CD4-positive, alpha-beta memory T cell (primary cell): ENCODE results near the gene TGFBR2. TPM values are rescaled to one million over a fixed set of nuclear protein-coding genes. Genes with fewer than 3 reads are reported as not detected.

Experiments used
- CTCF ChIA-PET: fragments of 350-600 bp; sonication (Branson Sonifier 250); formaldehyde crosslinking; loops from one replicate; lab custom pipeline; 2021; ENCODE audit warnings: inconsistent platforms; ENCODE audit not compliant: partially characterized antibody; lab: Charles Lee
- POLR2A ChIA-PET: fragments of 350-600 bp; sonication (Branson Sonifier 250); formaldehyde crosslinking; loops from one replicate; lab custom pipeline; 2021; ENCODE audit not compliant: partially characterized antibody; lab: Charles Lee
- DNase-seq, 5 donors: peaks; one replicate each; pipeline versions ENCODE4 v3.0.0 to v3.0.0-alpha.2; 2020 to 2022; ENCODE audit warnings: mixed read lengths in 1 of 5
- H3K27ac ChIP-seq: one replicate; pipeline ENCODE4 v1.7.0; 2013; ENCODE audit warnings: low read depth, low read length
- H3K27me3 ChIP-seq: 2 replicates; pipeline ENCODE4 v1.7.0; 2013; ENCODE audit warnings: mild to moderate bottlenecking, low read length, moderate library complexity; ENCODE audit not compliant: insufficient read depth
- H3K36me3 ChIP-seq: 2 replicates; pipeline ENCODE4 v1.7.0; 2013; ENCODE audit warnings: mild to moderate bottlenecking, low read length, moderate library complexity; ENCODE audit not compliant: insufficient read depth
- H3K4me1 ChIP-seq: 2 replicates; pipeline ENCODE4 v1.7.0; 2013; ENCODE audit warnings: mild to moderate bottlenecking, low read length, moderate library complexity; ENCODE audit not compliant: insufficient read depth
- H3K4me3 ChIP-seq, 2 donors: one replicate each; pipeline ENCODE4 v1.7.0; 2013; ENCODE audit warnings: low read length in 2 of 2, mild to moderate bottlenecking in 1 of 2
- H3K9me3 ChIP-seq, 2 donors: one replicate each; pipeline ENCODE4 v1.7.0; 2013; ENCODE audit warnings: low read length in 2 of 2, control low read depth in 1 of 2; ENCODE audit not compliant: control insufficient read depth in 1 of 2
- H3K27ac Mint-ChIP-seq, 7 donors: one replicate each; pipeline ENCODE4 v1.8.0; 2020 to 2021; ENCODE audit warnings: mixed read lengths in 7 of 7, mild to moderate bottlenecking in 6 of 7, inconsistent platforms in 3 of 7, moderate library complexity in 3 of 7
- H3K27me3 Mint-ChIP-seq, 2 donors: one replicate each; pipeline ENCODE4 v1.8.0; 2020 to 2021; ENCODE audit warnings: mixed read lengths in 2 of 2
- H3K36me3 Mint-ChIP-seq, 2 donors: one replicate each; pipeline ENCODE4 v1.8.0; 2020 to 2021; ENCODE audit warnings: mixed read lengths in 2 of 2, inconsistent platforms in 1 of 2, mild to moderate bottlenecking in 1 of 2
- H3K4me1 Mint-ChIP-seq, 4 donors: one replicate each; pipeline ENCODE4 v1.8.0; 2020 to 2021; ENCODE audit warnings: mixed read lengths in 4 of 4, mild to moderate bottlenecking in 1 of 4
- H3K4me3 Mint-ChIP-seq, 8 donors: one replicate each; pipeline ENCODE4 v1.8.0; 2020 to 2021; ENCODE audit warnings: mixed read lengths in 8 of 8, mild to moderate bottlenecking in 7 of 8, moderate library complexity in 6 of 8, inconsistent platforms in 3 of 8
- H3K9me3 Mint-ChIP-seq, 8 donors: one replicate each; pipeline ENCODE4 v1.8.0; 2020 to 2021; ENCODE audit warnings: mixed read lengths in 8 of 8, mild to moderate bottlenecking in 5 of 8, inconsistent platforms in 3 of 8, moderate library complexity in 1 of 8
- intact Hi-C: fragments of 100-400 bp; cut with micrococcal nuclease; formaldehyde crosslinking; loops from one replicate; pipeline ENCODE4 v1.15.1; 2023
- polyA plus RNA-seq, 2 donors: library from polyadenylated mRNA; unstranded; fragments of 300-500 nt; fragmentation: Illumina TruSeq; gene quantifications; one replicate each; pipeline ENCODE4 v1.2.3, GENCODE V29; 2021
- total RNA-seq, 2 experiments: library from RNA; stranded (reverse); gene quantifications; one replicate each; pipeline ENCODE4 v1.2.3, GENCODE V29; 2021

Gene TGFBR2
- total and polyA plus RNA-seq, 4 experiments from 2014 or later: 58.7 to 110 (median 110) TPM

DNA sequence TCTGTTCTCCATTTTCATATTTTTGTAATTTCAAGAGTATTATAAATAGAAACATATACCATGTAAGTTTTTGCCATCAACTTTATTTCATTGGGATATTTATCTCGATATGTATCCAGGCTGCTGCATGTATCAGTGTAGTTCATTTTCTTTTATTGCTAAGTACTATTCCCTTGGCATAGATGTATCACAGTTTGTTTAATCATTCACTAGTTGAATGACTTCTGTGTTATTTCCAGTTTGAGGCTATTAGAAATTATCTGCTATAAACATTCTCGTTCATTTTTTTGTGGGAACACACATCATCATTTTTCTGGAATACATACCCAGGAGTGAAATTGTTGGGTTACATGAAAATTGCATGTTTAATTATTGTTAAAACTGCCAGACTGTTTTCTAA lies 18.5 kb upstream of the TGFBR2 start:
- no peak for DNase-seq
- H3K9me3 Mint-ChIP-seq: no peaks in the 10 kb centered on the region
- Histone ChIP-seq H3K27me3 (no peaks in the 10 kb centered on the region), H3K4me3 (no peak overlapping the region), H3K9me3 (no peaks in the 10 kb centered on the region), H3K27ac (no peak overlapping the region), H3K4me1 (no peaks in the 10 kb centered on the region), H3K36me3 (no peaks in the 10 kb centered on the region)
- CTCF ChIA-PET: interaction anchor here (1.5 kb wide), 1 partner anchor 389 kb away, joined by 3 read pairs; no protein-coding TSS in a partner anchor
- intact Hi-C loops: no loop called here
- H3K4me1 Mint-ChIP-seq: no peaks in the 10 kb centered on the region
- H3K27me3 Mint-ChIP-seq: no peaks in the 10 kb centered on the region
- peak overlapping the region in 1 of 7 donors; percentile 14 for H3K27ac Mint-ChIP-seq
- POLR2A ChIA-PET: no interaction called here
- no peaks in the 10 kb centered on the region for H3K36me3 Mint-ChIP-seq
- no peak overlapping the region for H3K4me3 Mint-ChIP-seq

DNA sequence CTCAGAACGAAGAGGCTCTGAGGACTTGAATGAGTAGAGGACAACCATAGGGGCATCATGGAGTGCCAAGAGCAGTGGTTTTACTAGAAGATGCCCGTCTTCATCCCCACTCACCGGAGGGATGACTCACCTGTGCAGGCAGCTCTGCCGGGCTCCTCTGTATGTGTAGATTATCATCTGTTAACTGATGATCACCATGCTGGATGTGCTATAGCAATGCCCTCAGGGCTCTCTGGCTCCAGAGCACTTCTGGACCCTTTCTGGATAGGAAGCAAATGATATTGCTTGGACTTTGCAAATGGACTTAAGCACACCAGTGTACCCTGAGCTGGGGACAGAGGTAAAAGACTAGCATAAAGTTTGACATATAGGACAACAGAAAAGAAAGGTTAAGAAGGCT lies 10.2 kb upstream of the TGFBR2 start:
- no peaks in the 10 kb centered on the region for H3K36me3 ChIP-seq
- no peaks in the 10 kb centered on the region for H3K36me3 Mint-ChIP-seq
- POLR2A ChIA-PET: no interaction called here
- intact Hi-C loops: no loop called here
- H3K27ac ChIP-seq: no peak overlapping the region
- H3K4me1 Mint-ChIP-seq: peaks cover 9 to 16% (median 14%) of the 10 kb centered on the region in 4 donors
- no peak overlapping the region for H3K27ac Mint-ChIP-seq
- H3K9me3 Mint-ChIP-seq: peaks cover 0 to 5% (median 2%) of the 10 kb centered on the region in 8 donors
- DNase-seq: no peak
- CTCF ChIA-PET: interaction anchor here (0.7 kb wide), 1 partner anchor 9 kb away, joined by 3 read pairs; no protein-coding TSS in a partner anchor
- H3K4me3 ChIP-seq: no peak overlapping the region
- H3K27me3 ChIP-seq: no peaks in the 10 kb centered on the region
- no peaks in the 10 kb centered on the region for H3K9me3 ChIP-seq
- no peaks in the 10 kb centered on the region for H3K27me3 Mint-ChIP-seq
- peaks cover 12% of the 10 kb centered on the region for H3K4me1 ChIP-seq
- peak overlapping the region in 1 of 8 donors; percentile 68 for H3K4me3 Mint-ChIP-seq

DNA sequence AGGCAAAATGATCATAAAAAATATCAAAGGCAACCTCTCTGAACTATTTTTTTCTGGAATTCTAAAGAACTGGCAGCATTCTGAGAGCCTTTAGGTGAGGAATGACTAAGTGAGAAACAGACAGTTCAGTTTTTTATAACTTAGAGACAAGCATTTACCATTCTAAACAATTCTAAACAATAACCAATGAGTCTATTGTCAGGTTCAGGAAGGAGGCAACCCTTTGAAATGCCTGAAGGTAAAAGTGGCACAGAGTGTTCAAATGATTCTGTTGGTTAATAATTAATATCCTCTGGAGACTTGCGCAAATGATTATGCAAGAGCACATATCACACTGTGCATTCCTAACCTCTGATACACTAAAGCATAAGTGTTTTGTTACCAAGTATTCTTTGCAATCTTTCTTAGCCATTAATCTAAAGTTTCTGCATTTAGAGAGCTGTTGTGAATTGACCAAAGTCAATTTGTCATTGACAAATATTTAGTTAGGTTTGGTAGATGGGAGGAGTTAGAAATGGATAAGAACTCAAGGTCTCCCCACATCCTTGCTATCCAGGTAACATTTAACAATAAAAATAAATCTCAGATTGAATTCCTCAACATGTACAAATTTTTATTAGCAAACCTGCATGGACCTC lies 9.2 kb upstream of the TGFBR2 start:
- ChIA-PET POLR2A (interaction anchor here (0.6 to 1.6 kb wide), 2 partner anchors 11 to 258 kb away, joined by 4 to 5 read pairs; no protein-coding TSS in a partner anchor), CTCF (no interaction called here)
- DNase-seq: no peak
- Histone ChIP-seq H3K4me3 (no peak overlapping the region), H3K36me3 (no peaks in the 10 kb centered on the region), H3K4me1 (peaks cover 12% of the 10 kb centered on the region), H3K27me3 (no peaks in the 10 kb centered on the region), H3K27ac (no peak overlapping the region), H3K9me3 (no peaks in the 10 kb centered on the region)
- H3K9me3 Mint-ChIP-seq: peaks cover 0 to 5% (median 2%) of the 10 kb centered on the region in 8 donors
- no peaks in the 10 kb centered on the region for H3K27me3 Mint-ChIP-seq
- intact Hi-C loops: no loop called here
- no peak overlapping the region for H3K27ac Mint-ChIP-seq
- no peaks in the 10 kb centered on the region for H3K36me3 Mint-ChIP-seq
- peaks cover 9 to 16% (median 14%) of the 10 kb centered on the region in 4 donors for H3K4me1 Mint-ChIP-seq
- no peak overlapping the region for H3K4me3 Mint-ChIP-seq

DNA sequence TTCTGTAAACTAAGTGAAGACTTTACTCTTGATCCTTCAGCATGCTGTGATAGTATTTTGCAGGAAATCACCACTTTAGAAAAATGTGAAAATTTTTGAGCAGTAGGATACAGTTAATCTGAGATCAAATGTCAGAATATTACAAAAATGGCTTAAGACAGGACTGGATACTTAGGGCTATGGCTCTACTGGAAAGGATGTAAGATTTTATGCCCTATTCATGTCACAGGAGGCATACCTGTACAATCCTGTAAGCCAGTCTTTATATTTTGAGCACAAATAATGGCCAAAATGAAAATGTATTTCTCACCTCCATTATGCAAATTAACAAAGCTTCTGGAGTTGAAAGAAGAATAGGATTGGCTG lies 8.6 kb upstream of the TGFBR2 start:
- Mint-ChIP-seq H3K27me3 (no peaks in the 10 kb centered on the region), H3K4me3 (no peak overlapping the region), H3K27ac (no peak overlapping the region), H3K36me3 (no peaks in the 10 kb centered on the region), H3K9me3 (peaks cover 0 to 5% (median 2%) of the 10 kb centered on the region in 8 donors), H3K4me1 (peaks cover 9 to 21% (median 16%) of the 10 kb centered on the region in 4 donors)
- no peak overlapping the region for H3K27ac ChIP-seq
- no peak overlapping the region for H3K4me3 ChIP-seq
- no peak for DNase-seq
- peaks cover 12% of the 10 kb centered on the region for H3K4me1 ChIP-seq
- POLR2A ChIA-PET: interaction anchor here (0.6 to 1.6 kb wide), 3 partner anchors 10 to 259 kb away, joined by 3 to 5 read pairs (median 4); no protein-coding TSS in a partner anchor
- intact Hi-C loops: no loop called here
- H3K9me3 ChIP-seq: no peaks in the 10 kb centered on the region
- H3K27me3 ChIP-seq: no peaks in the 10 kb centered on the region
- no peaks in the 10 kb centered on the region for H3K36me3 ChIP-seq
- CTCF ChIA-PET: no interaction called here

DNA sequence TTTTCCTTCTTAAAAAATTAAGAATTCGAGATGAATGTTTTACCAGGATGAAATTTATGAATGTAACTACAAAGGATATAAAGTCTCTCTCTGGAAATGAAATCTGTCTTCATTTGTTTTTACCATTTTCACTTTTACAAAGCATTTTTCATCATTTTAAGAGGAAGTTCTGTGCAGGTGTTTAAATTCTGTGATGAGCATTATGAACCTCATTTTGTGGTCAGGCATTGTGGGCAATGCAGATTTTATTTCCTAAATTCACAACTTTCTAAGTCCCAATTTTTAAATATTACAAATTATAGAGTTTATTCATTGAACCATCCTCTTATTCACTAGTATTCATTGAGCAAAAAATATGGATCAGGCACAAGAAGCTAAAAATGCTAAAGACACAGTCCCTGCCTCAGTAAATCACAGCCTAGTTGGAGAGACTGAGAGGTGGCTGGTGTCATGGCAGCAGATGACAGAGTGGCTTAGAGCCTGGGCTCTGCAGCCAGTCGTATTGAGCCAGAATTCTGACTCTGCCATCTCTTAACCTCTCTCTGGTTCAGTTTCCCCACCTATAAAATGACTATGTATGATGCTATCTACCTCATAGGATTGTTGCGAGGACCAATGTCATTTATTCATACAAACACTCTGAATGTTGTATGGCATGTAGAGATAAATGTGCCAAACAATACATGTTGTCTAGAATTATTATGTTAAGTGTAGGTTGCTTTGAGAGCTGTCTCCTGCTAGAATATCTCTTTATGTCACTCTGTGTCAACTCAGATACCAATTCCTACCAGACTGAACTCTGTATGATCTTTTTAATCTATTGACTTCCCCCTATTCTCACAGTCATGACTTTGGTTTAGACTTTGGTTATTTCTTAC lies 7.5 kb upstream of the TGFBR2 start:
- Histone ChIP-seq H3K27me3 (no peaks in the 10 kb centered on the region), H3K4me3 (no peak overlapping the region), H3K9me3 (no peaks in the 10 kb centered on the region), H3K27ac (no peak overlapping the region), H3K4me1 (peaks cover 21% of the 10 kb centered on the region), H3K36me3 (no peaks in the 10 kb centered on the region)
- intact Hi-C loops: no loop called here
- CTCF ChIA-PET: interaction anchor here (0.7 kb wide), 1 partner anchor 13 kb away, joined by 3 read pairs; no protein-coding TSS in a partner anchor
- Mint-ChIP-seq H3K4me1 (peaks cover 11 to 27% (median 21%) of the 10 kb centered on the region in 4 donors), H3K4me3 (peak overlapping the region in 1 of 8 donors; percentile 61), H3K9me3 (peaks cover 0 to 4% (median under 1%) of the 10 kb centered on the region in 8 donors), H3K27me3 (no peaks in the 10 kb centered on the region), H3K36me3 (no peaks in the 10 kb centered on the region), H3K27ac (peak overlapping the region in 2 of 7 donors; percentile 5 to 23)
- POLR2A ChIA-PET: interaction anchor here (1.6 kb wide), 1 partner anchor 9 kb away, joined by 5 read pairs; no protein-coding TSS in a partner anchor
- DNase-seq: no peak

DNA sequence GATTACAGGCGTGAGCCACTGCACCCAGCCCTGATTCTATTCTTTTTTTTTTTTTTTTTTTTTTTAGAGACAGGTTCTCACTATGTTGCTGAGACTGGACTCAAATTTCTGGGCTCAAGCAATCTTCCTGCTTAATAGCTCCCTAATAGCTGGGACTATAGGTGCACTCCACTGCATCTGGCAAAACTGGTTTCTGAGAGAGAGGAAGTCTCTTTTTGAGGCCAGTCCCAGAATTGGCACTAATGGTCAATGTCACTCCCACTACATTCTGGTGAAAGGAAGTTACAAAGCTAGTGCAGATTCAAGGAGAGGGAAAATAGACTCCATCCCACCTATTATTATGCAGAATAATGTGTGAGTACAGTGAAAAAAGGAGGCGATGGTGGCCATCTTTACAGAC lies 5.8 kb upstream of the TGFBR2 start:
- Histone ChIP-seq H3K9me3 (no peaks in the 10 kb centered on the region), H3K36me3 (no peaks in the 10 kb centered on the region), H3K27me3 (no peaks in the 10 kb centered on the region), H3K4me1 (peaks cover 37% of the 10 kb centered on the region), H3K4me3 (no peak overlapping the region), H3K27ac (no peak overlapping the region)
- Mint-ChIP-seq H3K4me3 (no peak overlapping the region), H3K36me3 (no peaks in the 10 kb centered on the region), H3K27ac (no peak overlapping the region), H3K9me3 (no peaks in the 10 kb centered on the region), H3K4me1 (peaks cover 28 to 44% (median 37%) of the 10 kb centered on the region in 4 donors), H3K27me3 (no peaks in the 10 kb centered on the region)
- CTCF ChIA-PET: interaction anchor here (0.8 kb wide), 1 partner anchor 28 kb away, joined by 3 read pairs; no protein-coding TSS in a partner anchor
- intact Hi-C loops: no loop called here
- DNase-seq: no peak
- POLR2A ChIA-PET: interaction anchor here (1.6 kb wide), 1 partner anchor 55 kb away, joined by 4 read pairs; no protein-coding TSS in a partner anchor
